GM18873 (cell line): ENCODE results near the gene TMEM114.

ENCODE experiments used
- ATAC-seq: cut with Tn5 transposase; IDR thresholded peaks from one replicate; pipeline ENCODE4 v1.9.1; 2021; ENCODE audit warnings: mild to moderate bottlenecking, moderate library complexity, moderate number of reproducible peaks; ENCODE audit not compliant: unreplicated experiment, low FRiP score

The TMEM114 gene

GRCh38 chr16:8611886-8612600 lies 21.7 kb upstream of the TMEM114 start:
- ATAC-seq = no peak

GRCh38 chr16:8611122-8611521 lies 20.8 kb upstream of the TMEM114 start:
- ATAC-seq = no peak

GRCh38 chr16:8607214-8607613 lies 16.9 kb upstream of the TMEM114 start:
- ATAC-seq = no peak

- ATAC-seq = no peak
Measured at GRCh38 chr16:8605554-8605953, 15.2 kb upstream of the TMEM114 start.

GRCh38 chr16:8600144-8600775 lies 9.9 kb upstream of the TMEM114 start:
- ATAC-seq = no peak

GRCh38 chr16:8596581-8596980 lies 6.3 kb upstream of the TMEM114 start:
- ATAC-seq = no peak

GRCh38 chr16:8595783-8596182 lies 5.5 kb upstream of the TMEM114 start:
- ATAC-seq = no peak

GRCh38 chr16:8594149-8594666 lies 3.9 kb upstream of the TMEM114 start:
- ATAC-seq = no peak

GRCh38 chr16:8591451-8591850 lies 1.1 kb upstream of the TMEM114 start:
- no peak for ATAC-seq

GRCh38 chr16:8590811-8591210 lies 500 bp upstream of the TMEM114 start:
- no peak for ATAC-seq

GRCh38 chr16:8589057-8589899 lies 1.0 kb downstream of the TMEM114 start:
- ATAC-seq = no peak

GRCh38 chr16:8588682-8589056 lies 1.6 kb downstream of the TMEM114 start:
- ATAC-seq = no peak

- ATAC-seq = no peak
Measured at GRCh38 chr16:8587065-8587464, 3.2 kb downstream of the TMEM114 start.

- ATAC-seq = no peak
Measured at GRCh38 chr16:8585857-8586256, 4.5 kb downstream of the TMEM114 start.

- ATAC-seq = no peak
Measured at GRCh38 chr16:8585041-8585440, 5.3 kb downstream of the TMEM114 start.

GRCh38 chr16:8583732-8584131 lies 6.6 kb downstream of the TMEM114 start:
- no peak for ATAC-seq

- no peak for ATAC-seq
Measured at GRCh38 chr16:8583199-8583598, 7.1 kb downstream of the TMEM114 start.

- no peak for ATAC-seq
Measured at GRCh38 chr16:8581831-8582580, 8.3 kb downstream of the TMEM114 start.

GRCh38 chr16:8579559-8579958 lies 10.8 kb downstream of the TMEM114 start:
- ATAC-seq = no peak

GRCh38 chr16:8577678-8578304 lies 12.5 kb downstream of the TMEM114 start:
- no peak for ATAC-seq
